Activated CD8-positive, alpha-beta memory T cell treated with anti-CD3 and anti-CD28 coated beads, Interleukin-2, amount 50 U/mL, for 1 hour (primary cell): ENCODE results near the gene KLHL41.
A peak's percentile ranks its signal among the peaks of the same experiment; 100 is the strongest.
"Not testable (repeated sequence)": the region's sequence is repeated elsewhere in the genome, so short reads cannot be mapped to it uniquely, and the experiment has no call there.

Experiments
- DNase-seq: peaks from one replicate; pipeline ENCODE4 v3.0.0-alpha.2; 2020; ENCODE audit errors: extremely low read depth

Gene KLHL41

GRCh38 chr2:169572821-169573159 lies 63.3 kb downstream of the KLHL41 start:
- DNase-seq, result no peak

GRCh38 chr2:169573160-169573973 lies 63.9 kb downstream of the KLHL41 start, which contains the start of gene FASTKD1:
Gene FASTKD1, minus strand, starts transcription at chr2:169573865. Its CDS starts 1,836 bp downstream, at chr2:169572029.
- DNase-seq, result peak; percentile 66

- DNase-seq, result no peak
These were observed 64.4 kb downstream of the KLHL41 start for GRCh38 chr2:169573974-169574299.

- DNase-seq, result not testable (repeated sequence)
These were observed 65.0 kb downstream of the KLHL41 start for GRCh38 chr2:169574539-169574938.

- not testable (repeated sequence) for DNase-seq
These were observed 65.8 kb downstream of the KLHL41 start for GRCh38 chr2:169575264-169575663.
